SH-SY5Y (cell line): ENCODE data around the gene FAM83F.

Experiments used
- GATA2 ChIP-seq: IDR thresholded peaks from 2 replicates; pipeline ENCODE4 v1.6.1; 2011; ENCODE audit warnings: mild to moderate bottlenecking, low read depth, low read length
- GATA3 ChIP-seq: IDR thresholded peaks from 2 replicates; pipeline ENCODE4 v1.6.1; 2011; ENCODE audit warnings: low read depth, mild to moderate bottlenecking, low read length, moderate library complexity

GRCh38 chr22:39970742-39971141 is 24.0 kb upstream of the FAM83F start:
- TF ChIP-seq GATA3 (no peak), GATA2 (no peak)
